ENCODE data around the gene MED12L. TPM values are rescaled to one million over a fixed set of nuclear protein-coding genes. Genes with fewer than 3 reads are reported as not detected.

Gene MED12L
- total and polyA plus RNA-seq, 2 experiments from 2014 or later: 0.07 to 2.7 TPM

GRCh38 chr3:151403246-151403645 lies 317.8 kb downstream of the MED12L start:
- Histone ChIP-seq H3K27ac (no peak overlapping the region), H3K4me2 (no peak overlapping the region), H3K9me2 (replicated peaks; ENCODE audit: insufficient read depth) (no peaks in the 10 kb centered on the region), H3K27me3 (no peaks in the 10 kb centered on the region), H4K20me1 (ENCODE audit: insufficient read depth, poor library complexity, severe bottlenecking) (no peaks in the 10 kb centered on the region), H3K9me3 (ENCODE audit: low read depth) (no peaks in the 10 kb centered on the region), H2AFZ (no peak overlapping the region), H3K36me3 (replicated peaks; ENCODE audit: insufficient read depth, low read depth) (no peaks in the 10 kb centered on the region), H3K79me2 (no peaks in the 10 kb centered on the region), H3K4me1 (ENCODE audit: insufficient read depth) (no peaks in the 10 kb centered on the region), H3K4me3 (no peak overlapping the region)
- no peak for TF ChIP-seq CTCF (IDR thresholded peaks at IDR 0.05; ENCODE audit: poor library complexity)
- no peak for TF ChIP-seq EZH2phosphoT487 (IDR thresholded peaks at IDR 0.05; ENCODE audit: low read depth, severe bottlenecking, unreplicated experiment)
- TF ChIP-seq EZH2 (IDR thresholded peaks at IDR 0.05; ENCODE audit: borderline replicate concordance): no peak
- DNase-seq (ENCODE audit: low spot score): no peak
- WGBS (ENCODE audit: low lambda C conversion rate, missing lambda C conversion rate): 62% methylated on average over 2 of the region's 2 CpGs

- WGBS (ENCODE audit: low lambda C conversion rate, missing lambda C conversion rate): 35% methylated on average over 1 of the region's 1 CpG
- Histone ChIP-seq H3K27ac (no peak overlapping the region), H3K9me2 (replicated peaks; ENCODE audit: insufficient read depth) (no peaks in the 10 kb centered on the region), H2AFZ (no peak overlapping the region), H3K27me3 (no peaks in the 10 kb centered on the region), H3K36me3 (replicated peaks; ENCODE audit: insufficient read depth, low read depth) (no peaks in the 10 kb centered on the region), H3K4me3 (no peak overlapping the region), H3K79me2 (no peaks in the 10 kb centered on the region), H3K4me2 (no peak overlapping the region), H4K20me1 (ENCODE audit: insufficient read depth, poor library complexity, severe bottlenecking) (no peaks in the 10 kb centered on the region), H3K4me1 (ENCODE audit: insufficient read depth) (no peaks in the 10 kb centered on the region), H3K9me3 (ENCODE audit: low read depth) (no peaks in the 10 kb centered on the region)
- TF ChIP-seq EZH2 (IDR thresholded peaks at IDR 0.05; ENCODE audit: borderline replicate concordance): no peak
- TF ChIP-seq CTCF (IDR thresholded peaks at IDR 0.05; ENCODE audit: poor library complexity): no peak
- TF ChIP-seq EZH2phosphoT487 (IDR thresholded peaks at IDR 0.05; ENCODE audit: low read depth, severe bottlenecking, unreplicated experiment): no peak
- no peak for DNase-seq (ENCODE audit: low spot score)
Observed at GRCh38 chr3:151404316-151404715, 318.9 kb downstream of the MED12L start.

GRCh38 chr3:151407928-151408327 lies 322.5 kb downstream of the MED12L start:
- WGBS (ENCODE audit: low lambda C conversion rate, missing lambda C conversion rate): 100% methylated on average over 2 of the region's 2 CpGs
- Histone ChIP-seq H3K36me3 (replicated peaks; ENCODE audit: insufficient read depth, low read depth) (no peaks in the 10 kb centered on the region), H3K79me2 (no peaks in the 10 kb centered on the region)

More at GRCh38 chr3:151407928-151408327, 322.5 kb downstream of the MED12L start:
- Histone ChIP-seq H4K20me1 (ENCODE audit: insufficient read depth, poor library complexity, severe bottlenecking) (no peaks in the 10 kb centered on the region), H3K9me3 (ENCODE audit: low read depth) (no peaks in the 10 kb centered on the region), H3K27ac (no peak overlapping the region), H3K27me3 (no peaks in the 10 kb centered on the region), H3K4me2 (no peak overlapping the region), H3K4me3 (no peak overlapping the region), H2AFZ (no peak overlapping the region), H3K9me2 (replicated peaks; ENCODE audit: insufficient read depth) (no peaks in the 10 kb centered on the region), H3K4me1 (ENCODE audit: insufficient read depth) (no peaks in the 10 kb centered on the region)
- TF ChIP-seq CTCF (IDR thresholded peaks at IDR 0.05; ENCODE audit: poor library complexity) (no peak), EZH2 (IDR thresholded peaks at IDR 0.05; ENCODE audit: borderline replicate concordance) (no peak), EZH2phosphoT487 (IDR thresholded peaks at IDR 0.05; ENCODE audit: low read depth, severe bottlenecking, unreplicated experiment) (no peak)
- no peak for DNase-seq (ENCODE audit: low spot score)
